Activated naive CD8-positive, alpha-beta T cell treated with anti-CD3 and anti-CD28 coated beads, Interleukin-2, amount 50 U/mL, for 16 hours (primary cell): ENCODE measurements around the gene SV2C.
A peak's percentile ranks its signal among the peaks of the same experiment; 100 is the strongest.

ENCODE experiments used
- DNase-seq: peaks from one replicate; pipeline ENCODE4 v3.0.0-alpha.2; 2020; ENCODE audit warnings: low read depth, low spot score

The SV2C gene

GRCh38 chr5:76165711-76166374, 82.7 kb downstream of the SV2C start:
- DNase-seq, result no peak

GRCh38 chr5:76166886-76167576, 83.8 kb downstream of the SV2C start:
- DNase-seq, result no peak

GRCh38 chr5:76169146-76169905, 86.1 kb downstream of the SV2C start:
- DNase-seq, result no peak

- DNase-seq, result no peak
Measured at GRCh38 chr5:76174101-76174500, 90.9 kb downstream of the SV2C start.

- peak; percentile 3 for DNase-seq
Measured at GRCh38 chr5:76175051-76175666, 92.0 kb downstream of the SV2C start.

GRCh38 chr5:76175821-76176403, 92.7 kb downstream of the SV2C start:
- no peak for DNase-seq

GRCh38 chr5:76177978-76178377, 94.8 kb downstream of the SV2C start:
- DNase-seq, result no peak

- DNase-seq, result no peak
Measured at GRCh38 chr5:76178913-76179312, 95.7 kb downstream of the SV2C start.

GRCh38 chr5:76180814-76181805, 97.9 kb downstream of the SV2C start:
- no peak for DNase-seq

- DNase-seq, result no peak
Measured at GRCh38 chr5:76187386-76187785, 104.2 kb downstream of the SV2C start.

GRCh38 chr5:76190356-76190755, 107.2 kb downstream of the SV2C start:
- no peak for DNase-seq

GRCh38 chr5:76192837-76193236, 109.7 kb downstream of the SV2C start:
- DNase-seq, result no peak

GRCh38 chr5:76193635-76194034, 110.5 kb downstream of the SV2C start:
- no peak for DNase-seq

GRCh38 chr5:76194340-76194739, 111.2 kb downstream of the SV2C start:
- DNase-seq, result no peak

GRCh38 chr5:76196457-76196856, 113.3 kb downstream of the SV2C start:
- DNase-seq, result no peak

GRCh38 chr5:76196886-76197489, 113.8 kb downstream of the SV2C start:
- no peak for DNase-seq

- DNase-seq, result no peak
Measured at GRCh38 chr5:76197726-76198125, 114.5 kb downstream of the SV2C start.

- DNase-seq, result no peak
Measured at GRCh38 chr5:76199336-76200318, 116.4 kb downstream of the SV2C start.

- no peak for DNase-seq
Measured at GRCh38 chr5:76202182-76202581, 119.0 kb downstream of the SV2C start.
